SK-N-SH treated with all-trans-retinoic acid at 6 μM for 48 hours (cell line): ENCODE measurements around the gene ETS1.

Experiments
- ATAC-seq: fragments of 200-7000 bp; cut with Tn5 transposase; 3 replicates; pipeline ENCODE4 v1.9.1; 2020; ENCODE audit warnings: mild to moderate bottlenecking, moderate library complexity
- ARNTL ChIP-seq: fragments of 450-650 bp; formaldehyde crosslinking; IDR thresholded peaks from 2 replicates; pipeline ENCODE4 v1.5.0; 2020; ENCODE audit warnings: low read depth, mild to moderate bottlenecking, moderate library complexity, borderline replicate concordance
- BACH2 ChIP-seq: fragments of 250-450 bp; sonication (Bioruptor Pico); IDR thresholded peaks from 2 replicates; pipeline ENCODE4 v1.9.0; 2021; ENCODE audit warnings: mild to moderate bottlenecking, borderline replicate concordance
- CSDC2 ChIP-seq: fragments of 250-450 bp; sonication (Bioruptor Pico); IDR thresholded peaks from 2 replicates; pipeline ENCODE4 v1.5.0; 2020; ENCODE audit warnings: mild to moderate bottlenecking, moderate library complexity
- ESRRG ChIP-seq: fragments of 250-450 bp; sonication (Bioruptor Pico); IDR thresholded peaks from 2 replicates; pipeline ENCODE4 v1.6.1; 2021; ENCODE audit warnings: mild to moderate bottlenecking
- GLIS3 ChIP-seq: fragments of 250-450 bp; sonication (Bioruptor Pico); IDR thresholded peaks from 2 replicates; pipeline ENCODE4 v1.5.0; 2020; ENCODE audit warnings: mild to moderate bottlenecking, moderate library complexity
- ISL1 ChIP-seq: fragments of 250-450 bp; sonication (Bioruptor Pico); IDR thresholded peaks from 2 replicates; pipeline ENCODE4 v2.1.2; 2022; ENCODE audit warnings: mild to moderate bottlenecking, moderate library complexity
- OSR1 ChIP-seq: fragments of 250-450 bp; sonication (Bioruptor Pico); IDR thresholded peaks from 2 replicates; pipeline ENCODE4 v1.8.0; 2022; ENCODE audit warnings: moderate library complexity, mild to moderate bottlenecking, inconsistent platforms
- PPARA ChIP-seq: fragments of 250-450 bp; sonication (Bioruptor Pico); IDR thresholded peaks from 2 replicates; pipeline ENCODE4 v1.5.0; 2020; ENCODE audit warnings: mild to moderate bottlenecking, borderline replicate concordance
- RARB ChIP-seq: fragments of 250-450 bp; sonication (Bioruptor Pico); IDR thresholded peaks from 2 replicates; pipeline ENCODE4 v1.8.0; 2021; ENCODE audit warnings: mild to moderate bottlenecking, moderate library complexity
- SNAI2 ChIP-seq: fragments of 250-450 bp; sonication (Bioruptor Pico); IDR thresholded peaks from 2 replicates; pipeline ENCODE4 v1.5.0; 2020; ENCODE audit warnings: mild to moderate bottlenecking, moderate library complexity
- TCF4 ChIP-seq: fragments of 250-450 bp; sonication (Bioruptor Pico); IDR thresholded peaks from 2 replicates; pipeline ENCODE4 v1.8.0; 2021; ENCODE audit warnings: mild to moderate bottlenecking, moderate library complexity, borderline replicate concordance
- TOX ChIP-seq: fragments of 250-450 bp; sonication (Bioruptor Pico); IDR thresholded peaks from 2 replicates; pipeline ENCODE4 v1.8.0; 2021; ENCODE audit warnings: mild to moderate bottlenecking, moderate library complexity, borderline replicate concordance
- ZC3H10 ChIP-seq: fragments of 250-450 bp; sonication (Bioruptor Pico); IDR thresholded peaks from 2 replicates; pipeline ENCODE4 v1.5.1; 2021; ENCODE audit warnings: mild to moderate bottlenecking, moderate library complexity
- ZFP3 ChIP-seq: fragments of 250-450 bp; sonication (Bioruptor Pico); IDR thresholded peaks from 2 replicates; pipeline ENCODE4 v1.5.0; 2020; ENCODE audit warnings: mild to moderate bottlenecking, moderate library complexity
- ZFP30 ChIP-seq: fragments of 450-650 bp; formaldehyde crosslinking; IDR thresholded peaks from 2 replicates; pipeline ENCODE4 v1.5.0; 2022; ENCODE audit warnings: mild to moderate bottlenecking, moderate library complexity
- ZNF565 ChIP-seq: fragments of 450-650 bp; formaldehyde crosslinking; conservative IDR thresholded peaks from 2 replicates; pipeline ENCODE4 v1.5.0; 2020; ENCODE audit warnings: low read depth, mild to moderate bottlenecking, moderate library complexity
- ZNF70 ChIP-seq: fragments of 450-650 bp; formaldehyde crosslinking; IDR thresholded peaks from 2 replicates; pipeline ENCODE4 v1.5.0; 2020; ENCODE audit warnings: mild to moderate bottlenecking, moderate library complexity
- ZNF8 ChIP-seq: fragments of 450-650 bp; formaldehyde crosslinking; IDR thresholded peaks from 2 replicates; pipeline ENCODE4 v1.5.0; 2020; ENCODE audit warnings: mild to moderate bottlenecking, moderate library complexity
- TF ChIP-seq, protein P1 (sequence below): fragments of 250-450 bp; sonication (Bioruptor Pico); IDR thresholded peaks from 2 replicates; pipeline ENCODE4 v1.5.0; 2020; ENCODE audit warnings: mild to moderate bottlenecking, moderate library complexity
- TF ChIP-seq, protein P2 (sequence below): fragments of 250-450 bp; sonication (Bioruptor Pico); IDR thresholded peaks from 2 replicates; pipeline ENCODE4 v1.5.1; 2020; ENCODE audit warnings: low read depth, mild to moderate bottlenecking, moderate library complexity
- TF ChIP-seq, protein P3 (sequence below): fragments of 250-450 bp; sonication (Bioruptor Pico); IDR thresholded peaks from 2 replicates; pipeline ENCODE4 v1.8.0; 2020; ENCODE audit warnings: mild to moderate bottlenecking, moderate library complexity, borderline replicate concordance

Gene ETS1

DNA sequence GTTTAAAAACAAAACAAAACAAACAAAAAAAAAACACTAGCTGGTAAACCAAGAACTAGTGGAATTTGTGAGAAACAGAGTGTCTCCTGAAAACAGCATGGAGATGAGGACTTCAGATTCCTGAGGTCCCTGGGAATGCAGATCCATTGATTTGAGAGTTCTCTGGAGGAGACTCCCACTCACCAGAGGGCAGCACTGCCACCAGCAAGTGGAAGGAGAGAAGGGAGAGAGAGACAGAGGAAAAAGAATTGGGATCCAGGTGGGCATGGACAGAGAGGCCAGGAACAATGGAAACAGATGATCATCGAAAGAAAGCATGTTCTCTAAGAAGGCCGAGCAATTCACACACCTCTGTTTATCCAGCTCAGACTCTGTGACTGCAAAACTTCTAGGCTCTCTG, 31.8 kb downstream of the ETS1 start:
- TF ChIP-seq, protein P1, sequence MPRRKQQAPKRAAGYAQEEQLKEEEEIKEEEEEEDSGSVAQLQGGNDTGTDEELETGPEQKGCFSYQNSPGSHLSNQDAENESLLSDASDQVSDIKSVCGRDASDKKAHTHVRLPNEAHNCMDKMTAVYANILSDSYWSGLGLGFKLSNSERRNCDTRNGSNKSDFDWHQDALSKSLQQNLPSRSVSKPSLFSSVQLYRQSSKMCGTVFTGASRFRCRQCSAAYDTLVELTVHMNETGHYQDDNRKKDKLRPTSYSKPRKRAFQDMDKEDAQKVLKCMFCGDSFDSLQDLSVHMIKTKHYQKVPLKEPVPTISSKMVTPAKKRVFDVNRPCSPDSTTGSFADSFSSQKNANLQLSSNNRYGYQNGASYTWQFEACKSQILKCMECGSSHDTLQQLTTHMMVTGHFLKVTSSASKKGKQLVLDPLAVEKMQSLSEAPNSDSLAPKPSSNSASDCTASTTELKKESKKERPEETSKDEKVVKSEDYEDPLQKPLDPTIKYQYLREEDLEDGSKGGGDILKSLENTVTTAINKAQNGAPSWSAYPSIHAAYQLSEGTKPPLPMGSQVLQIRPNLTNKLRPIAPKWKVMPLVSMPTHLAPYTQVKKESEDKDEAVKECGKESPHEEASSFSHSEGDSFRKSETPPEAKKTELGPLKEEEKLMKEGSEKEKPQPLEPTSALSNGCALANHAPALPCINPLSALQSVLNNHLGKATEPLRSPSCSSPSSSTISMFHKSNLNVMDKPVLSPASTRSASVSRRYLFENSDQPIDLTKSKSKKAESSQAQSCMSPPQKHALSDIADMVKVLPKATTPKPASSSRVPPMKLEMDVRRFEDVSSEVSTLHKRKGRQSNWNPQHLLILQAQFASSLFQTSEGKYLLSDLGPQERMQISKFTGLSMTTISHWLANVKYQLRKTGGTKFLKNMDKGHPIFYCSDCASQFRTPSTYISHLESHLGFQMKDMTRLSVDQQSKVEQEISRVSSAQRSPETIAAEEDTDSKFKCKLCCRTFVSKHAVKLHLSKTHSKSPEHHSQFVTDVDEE = no peak
- TF ChIP-seq ZFP3 (CRISPR knock-in tag) (no peak), ZNF8 (no peak), ZNF565 (no peak), TCF4 (CRISPR knock-in tag) (no peak)
- peak; percentile 65; the same call in 2 of the 3 replicates for ATAC-seq

DNA sequence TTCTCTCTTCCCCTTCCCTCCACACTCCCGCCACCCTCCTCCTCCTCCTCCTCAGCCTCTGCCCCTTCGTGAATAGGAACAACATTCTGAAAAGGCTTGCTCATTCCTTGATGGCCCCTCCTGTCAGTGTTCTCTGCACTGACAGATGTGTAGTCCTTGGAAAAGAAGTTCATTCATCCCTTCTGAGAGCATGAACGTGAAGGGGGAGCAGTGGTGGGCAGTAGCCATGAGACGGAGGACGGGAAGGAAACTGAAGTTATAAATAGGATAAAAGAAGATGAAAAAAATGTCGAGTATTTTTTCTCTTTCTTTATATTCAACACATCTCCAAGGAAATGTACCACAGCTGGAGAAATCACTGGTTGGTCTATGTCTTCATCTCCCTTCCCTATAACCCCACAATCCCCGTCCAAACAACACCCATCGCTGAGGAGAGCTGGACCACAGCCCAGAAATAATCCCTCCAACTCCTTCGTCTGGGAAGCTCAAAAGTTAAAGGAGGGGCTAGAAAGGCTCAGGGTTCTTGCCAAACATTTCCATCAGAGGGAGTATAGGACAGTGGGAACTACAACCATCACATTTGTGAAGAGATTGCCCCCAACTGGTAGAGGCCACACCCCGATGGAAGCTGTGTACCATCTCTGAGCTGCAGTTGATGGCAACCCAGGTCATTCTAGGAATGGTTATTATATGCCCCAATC, 33.5 kb downstream of the ETS1 start:
- no peak for TF ChIP-seq CSDC2 (CRISPR knock-in tag)
- TF ChIP-seq, protein P2, sequence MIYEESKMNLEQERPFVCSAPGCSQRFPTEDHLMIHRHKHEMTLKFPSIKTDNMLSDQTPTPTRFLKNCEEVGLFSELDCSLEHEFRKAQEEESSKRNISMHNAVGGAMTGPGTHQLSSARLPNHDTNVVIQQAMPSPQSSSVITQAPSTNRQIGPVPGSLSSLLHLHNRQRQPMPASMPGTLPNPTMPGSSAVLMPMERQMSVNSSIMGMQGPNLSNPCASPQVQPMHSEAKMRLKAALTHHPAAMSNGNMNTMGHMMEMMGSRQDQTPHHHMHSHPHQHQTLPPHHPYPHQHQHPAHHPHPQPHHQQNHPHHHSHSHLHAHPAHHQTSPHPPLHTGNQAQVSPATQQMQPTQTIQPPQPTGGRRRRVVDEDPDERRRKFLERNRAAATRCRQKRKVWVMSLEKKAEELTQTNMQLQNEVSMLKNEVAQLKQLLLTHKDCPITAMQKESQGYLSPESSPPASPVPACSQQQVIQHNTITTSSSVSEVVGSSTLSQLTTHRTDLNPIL (CRISPR knock-in tag) = no peak
- TF ChIP-seq, all 23 proteins: peak for 0
- ATAC-seq = peak; percentile 85

DNA sequence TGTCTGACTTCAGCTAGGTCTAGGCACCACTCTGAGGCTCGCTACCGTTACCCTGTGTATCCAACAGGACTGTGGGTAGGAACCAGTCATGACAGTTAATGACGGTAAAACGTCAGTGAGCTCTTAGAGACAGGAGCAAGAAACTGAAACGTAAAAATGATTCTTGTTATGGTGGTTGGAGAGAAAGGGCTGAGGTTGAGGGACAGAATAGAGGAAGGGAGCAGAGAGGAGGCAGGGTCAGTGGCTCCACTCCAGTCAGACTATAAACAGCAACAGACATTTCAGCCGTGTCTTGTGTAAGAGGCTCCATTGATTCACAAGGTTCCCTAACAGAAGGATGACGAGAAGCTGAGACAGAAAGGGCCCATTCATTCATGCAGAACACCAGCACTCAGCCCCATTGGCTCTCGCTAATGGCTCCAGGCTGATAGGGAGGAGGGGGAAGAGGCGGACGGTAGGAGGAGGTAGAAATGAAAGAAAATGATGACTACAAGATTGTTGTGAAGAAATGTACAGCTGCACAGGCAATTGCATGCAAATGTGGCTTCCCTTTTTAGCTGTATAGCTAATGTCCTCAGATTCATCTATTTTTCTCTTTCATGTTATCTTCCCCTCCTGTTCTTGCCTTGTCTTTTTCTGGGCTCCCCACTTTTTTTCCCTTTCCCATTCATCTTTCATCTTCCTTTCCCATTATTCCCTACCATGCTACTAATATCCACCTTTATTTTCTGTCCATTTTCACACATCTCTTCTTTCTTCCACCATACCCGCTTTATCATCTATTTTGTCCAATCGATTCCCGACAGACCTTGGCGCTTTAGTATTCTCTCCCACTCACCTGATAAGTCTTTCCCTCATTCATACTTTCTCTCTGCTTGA, 34.3 kb downstream of the ETS1 start:
- ATAC-seq = no peak
- TF ChIP-seq ISL1 (CRISPR knock-in tag) (no peak), TOX (CRISPR knock-in tag) (no peak), ARNTL (CRISPR knock-in tag) (no peak), ESRRG (CRISPR knock-in tag) (no peak), RARB (CRISPR knock-in tag) (no peak), ZNF70 (CRISPR knock-in tag) (no peak)
- TF ChIP-seq, protein P2 (CRISPR knock-in tag) = no peak

DNA sequence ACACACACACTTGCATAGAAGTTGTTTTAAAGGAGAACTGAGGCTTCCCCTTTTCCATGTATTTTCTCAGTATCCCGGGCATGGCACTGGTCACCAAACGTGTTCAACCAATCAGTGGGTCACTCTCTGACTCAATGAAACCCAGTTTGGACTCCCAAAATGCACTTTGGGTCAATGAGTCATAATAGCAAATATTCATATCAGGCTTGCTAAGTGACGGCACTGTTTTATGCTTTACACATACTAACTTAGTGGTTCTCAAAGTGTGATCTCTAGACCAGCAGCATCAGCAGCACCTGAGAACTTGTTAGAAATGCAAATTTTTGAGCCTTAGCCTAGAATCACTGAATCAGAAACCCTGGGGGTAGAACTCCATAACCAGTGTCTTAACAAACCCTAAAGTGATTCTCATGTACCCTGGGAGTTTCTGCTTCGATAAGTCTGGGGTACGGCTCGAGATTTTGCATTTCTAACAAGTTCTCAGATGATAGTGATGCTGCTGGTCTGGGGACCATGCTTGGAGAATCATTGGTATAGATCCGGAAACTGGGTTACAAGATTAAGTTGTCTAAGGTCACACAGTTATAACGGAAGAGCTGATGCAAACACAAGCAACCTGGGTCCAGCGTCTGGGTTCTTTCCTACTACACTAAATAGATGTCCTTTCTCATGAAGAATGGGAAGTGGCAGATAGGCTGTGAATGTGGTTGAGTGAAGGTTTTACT, 35.6 kb downstream of the ETS1 start:
- no peak for ATAC-seq
- TF ChIP-seq BACH2 (CRISPR knock-in tag) (no peak), RARB (CRISPR knock-in tag) (no peak), ZNF70 (CRISPR knock-in tag) (no peak), ZFP3 (CRISPR knock-in tag) (no peak), PPARA (no peak), GLIS3 (CRISPR knock-in tag) (no peak), OSR1 (no peak), ZFP30 (CRISPR knock-in tag) (no peak), SNAI2 (CRISPR knock-in tag) (no peak), ESRRG (CRISPR knock-in tag) (no peak), ZNF565 (no peak), ISL1 (CRISPR knock-in tag) (no peak), TOX (CRISPR knock-in tag) (no peak), ZC3H10 (CRISPR knock-in tag) (no peak)
- TF ChIP-seq, protein P1 = no peak
- TF ChIP-seq, protein P2 (CRISPR knock-in tag) = no peak
- TF ChIP-seq, protein P3, sequence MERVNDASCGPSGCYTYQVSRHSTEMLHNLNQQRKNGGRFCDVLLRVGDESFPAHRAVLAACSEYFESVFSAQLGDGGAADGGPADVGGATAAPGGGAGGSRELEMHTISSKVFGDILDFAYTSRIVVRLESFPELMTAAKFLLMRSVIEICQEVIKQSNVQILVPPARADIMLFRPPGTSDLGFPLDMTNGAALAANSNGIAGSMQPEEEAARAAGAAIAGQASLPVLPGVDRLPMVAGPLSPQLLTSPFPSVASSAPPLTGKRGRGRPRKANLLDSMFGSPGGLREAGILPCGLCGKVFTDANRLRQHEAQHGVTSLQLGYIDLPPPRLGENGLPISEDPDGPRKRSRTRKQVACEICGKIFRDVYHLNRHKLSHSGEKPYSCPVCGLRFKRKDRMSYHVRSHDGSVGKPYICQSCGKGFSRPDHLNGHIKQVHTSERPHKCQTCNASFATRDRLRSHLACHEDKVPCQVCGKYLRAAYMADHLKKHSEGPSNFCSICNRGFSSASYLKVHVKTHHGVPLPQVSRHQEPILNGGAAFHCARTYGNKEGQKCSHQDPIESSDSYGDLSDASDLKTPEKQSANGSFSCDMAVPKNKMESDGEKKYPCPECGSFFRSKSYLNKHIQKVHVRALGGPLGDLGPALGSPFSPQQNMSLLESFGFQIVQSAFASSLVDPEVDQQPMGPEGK (CRISPR knock-in tag) = no peak
